Brain microvascular endothelial cell (primary cell): ENCODE results near the gene CACNA2D4.

Experiments used
- DNase-seq: peaks from one replicate; pipeline ENCODE4 v3.0.0-alpha.2; 2020
- H3K27ac ChIP-seq: fragments of 250-450 bp; sonication (Bioruptor Pico); 2 replicates; pipeline ENCODE4 v1.5.1; 2020; ENCODE audit warnings: mild to moderate bottlenecking, moderate library complexity
- H3K27me3 ChIP-seq: fragments of 250-450 bp; sonication (Bioruptor Pico); replicated peaks from 2 replicates; pipeline ENCODE4 v1.5.1; 2020; ENCODE audit warnings: mild to moderate bottlenecking
- H3K36me3 ChIP-seq: fragments of 250-450 bp; sonication (Bioruptor Pico); replicated peaks from 2 replicates; pipeline ENCODE4 v1.5.1; 2020; ENCODE audit warnings: mild to moderate bottlenecking
- H3K4me3 ChIP-seq: 2 replicates; pipeline ENCODE4 v1.5.1; 2011; ENCODE audit warnings: low read depth, mild to moderate bottlenecking, control low read depth, low read length, moderate library complexity
- in situ Hi-C: cut with HindIII; loops from 2 replicates; pipeline ENCODE4 v1.10.0; 2017; ENCODE audit warnings: low sequenced_read_pairs, low pct_ligation_motif_present
- TF ChIP-seq, protein P1 (sequence below): IDR thresholded peaks from 2 replicates; pipeline ENCODE4 v1.5.1; 2011; ENCODE audit warnings: low read depth, mild to moderate bottlenecking, moderate library complexity, low read length, control low read depth, inconsistent platforms; ENCODE audit errors: missing control alignments

CACNA2D4 gene

DNA sequence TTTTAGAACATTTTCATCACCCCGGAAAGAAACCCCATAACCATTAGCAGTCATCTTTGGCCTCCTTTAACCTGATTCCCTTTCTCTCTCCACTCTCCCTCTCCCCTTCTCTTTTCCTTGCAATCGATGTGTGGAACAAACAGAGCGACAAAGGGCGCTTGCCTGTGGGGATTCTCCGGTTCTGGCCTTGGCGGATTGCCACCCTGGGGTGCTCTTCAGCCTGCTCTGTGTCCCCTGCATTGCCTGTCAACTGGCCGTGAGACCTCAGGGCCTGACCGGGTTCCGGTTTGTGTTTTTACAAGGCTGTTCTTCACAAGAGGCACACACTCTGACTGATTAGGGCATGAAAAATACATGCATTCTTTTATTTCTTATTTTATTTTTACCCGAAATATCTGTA is 70.3 kb downstream of the CACNA2D4 start:
- H3K27ac ChIP-seq: no peak overlapping the region
- TF ChIP-seq, protein P1, sequence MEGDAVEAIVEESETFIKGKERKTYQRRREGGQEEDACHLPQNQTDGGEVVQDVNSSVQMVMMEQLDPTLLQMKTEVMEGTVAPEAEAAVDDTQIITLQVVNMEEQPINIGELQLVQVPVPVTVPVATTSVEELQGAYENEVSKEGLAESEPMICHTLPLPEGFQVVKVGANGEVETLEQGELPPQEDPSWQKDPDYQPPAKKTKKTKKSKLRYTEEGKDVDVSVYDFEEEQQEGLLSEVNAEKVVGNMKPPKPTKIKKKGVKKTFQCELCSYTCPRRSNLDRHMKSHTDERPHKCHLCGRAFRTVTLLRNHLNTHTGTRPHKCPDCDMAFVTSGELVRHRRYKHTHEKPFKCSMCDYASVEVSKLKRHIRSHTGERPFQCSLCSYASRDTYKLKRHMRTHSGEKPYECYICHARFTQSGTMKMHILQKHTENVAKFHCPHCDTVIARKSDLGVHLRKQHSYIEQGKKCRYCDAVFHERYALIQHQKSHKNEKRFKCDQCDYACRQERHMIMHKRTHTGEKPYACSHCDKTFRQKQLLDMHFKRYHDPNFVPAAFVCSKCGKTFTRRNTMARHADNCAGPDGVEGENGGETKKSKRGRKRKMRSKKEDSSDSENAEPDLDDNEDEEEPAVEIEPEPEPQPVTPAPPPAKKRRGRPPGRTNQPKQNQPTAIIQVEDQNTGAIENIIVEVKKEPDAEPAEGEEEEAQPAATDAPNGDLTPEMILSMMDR: no peak
- in situ Hi-C loops: no loop called here
- no peaks in the 10 kb centered on the region for H3K36me3 ChIP-seq
- H3K27me3 ChIP-seq: no peaks in the 10 kb centered on the region
- DNase-seq: no peak
- no peak overlapping the region for H3K4me3 ChIP-seq

DNA sequence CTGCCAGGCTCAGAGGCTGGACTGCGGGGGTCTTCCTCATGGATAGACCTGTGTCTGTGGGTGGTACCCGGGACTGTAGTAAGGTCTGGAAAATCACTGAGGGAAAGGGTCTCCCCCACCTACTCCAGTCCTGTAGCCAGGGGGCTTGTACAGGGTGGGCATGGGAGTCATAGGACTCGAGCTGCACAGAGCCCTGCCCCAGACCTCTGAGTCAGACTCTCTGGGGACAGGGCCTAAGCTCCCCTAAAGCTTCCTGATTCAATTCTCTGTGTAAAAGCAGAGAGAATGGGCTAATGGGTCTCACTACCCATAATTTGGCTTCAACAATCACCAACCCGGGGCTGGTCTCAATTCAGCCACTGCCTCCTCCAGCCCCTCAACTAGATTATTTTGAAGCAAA is 71.0 kb downstream of the CACNA2D4 start:
- TF ChIP-seq, protein P1: no peak
- H3K27ac ChIP-seq: no peak overlapping the region
- H3K27me3 ChIP-seq: no peaks in the 10 kb centered on the region
- DNase-seq: no peak
- in situ Hi-C loops: no loop called here
- no peaks in the 10 kb centered on the region for H3K36me3 ChIP-seq
- no peak overlapping the region for H3K4me3 ChIP-seq

DNA sequence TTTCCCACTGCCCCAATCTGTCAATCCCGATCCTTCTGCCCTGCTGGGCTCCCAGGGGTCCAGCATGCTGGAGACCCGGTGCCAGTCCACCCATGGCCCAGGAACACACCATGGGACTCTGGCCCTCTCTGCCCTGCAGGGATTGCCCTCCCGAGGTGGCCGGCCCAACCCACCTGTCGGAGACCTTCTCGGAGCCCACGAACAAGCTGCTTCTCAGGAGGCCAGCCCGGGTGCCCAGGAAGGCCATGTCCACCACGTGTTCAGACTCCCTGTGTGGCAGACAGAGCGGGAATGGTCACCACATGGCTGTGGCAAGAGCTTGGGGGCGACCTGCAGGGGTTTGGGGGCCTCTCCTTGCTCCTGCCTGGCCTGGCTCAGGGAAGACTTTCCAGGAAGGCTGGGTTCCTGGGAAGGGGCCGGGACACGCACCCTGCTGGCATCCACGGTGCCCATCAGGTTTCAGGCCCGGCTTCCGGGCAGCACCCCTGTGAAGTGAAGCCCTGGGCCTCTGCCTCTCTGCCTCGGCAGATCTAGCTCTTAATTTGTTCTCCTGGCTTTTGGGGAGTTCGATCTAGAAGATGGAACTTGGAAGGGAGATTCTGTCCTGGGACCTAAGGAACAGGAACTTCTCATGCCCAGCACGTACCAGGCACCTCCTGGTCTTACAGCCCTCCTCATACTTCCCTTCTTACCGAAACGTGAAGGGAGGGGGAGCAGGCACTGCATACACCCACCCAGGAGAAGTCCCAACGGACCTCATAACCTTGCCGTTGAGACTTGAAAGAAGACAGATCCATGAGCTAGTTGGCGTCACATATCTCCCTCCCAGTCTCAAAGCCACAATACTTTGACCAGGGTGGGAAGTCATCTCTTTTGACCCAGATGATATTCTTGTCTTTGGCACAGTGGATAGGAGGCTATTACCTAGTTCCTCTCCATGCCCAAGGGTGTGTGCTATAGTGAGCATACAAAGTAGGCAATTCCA is 71.7 kb downstream of the CACNA2D4 start:
- in situ Hi-C loops: no loop called here
- DNase-seq: no peak
- Histone ChIP-seq H3K27ac (no peak overlapping the region), H3K36me3 (no peaks in the 10 kb centered on the region), H3K4me3 (no peak overlapping the region), H3K27me3 (no peaks in the 10 kb centered on the region)
- TF ChIP-seq, protein P1: no peak

DNA sequence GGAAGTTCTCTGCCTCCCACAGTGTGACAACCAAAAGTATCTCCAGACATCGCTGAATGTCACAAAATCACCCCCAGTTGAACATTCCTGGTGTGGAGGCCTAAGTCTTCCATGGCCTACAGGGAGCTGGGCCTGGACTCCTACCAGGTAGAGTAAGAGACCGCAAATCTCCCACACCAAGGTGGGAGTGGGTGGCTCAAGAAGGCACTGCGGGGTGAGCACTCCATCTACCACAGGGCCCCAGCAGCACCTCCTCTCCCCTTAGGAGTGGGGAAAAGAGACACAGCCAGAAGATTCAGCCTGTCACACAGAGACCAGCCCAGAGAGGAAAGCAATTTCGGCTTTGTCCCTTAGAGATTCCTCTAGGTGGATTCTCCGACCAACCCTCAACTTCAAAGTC is 72.6 kb downstream of the CACNA2D4 start:
- TF ChIP-seq, protein P1: no peak
- in situ Hi-C loops: no loop called here
- DNase-seq: no peak
- H3K4me3 ChIP-seq: no peak overlapping the region
- no peaks in the 10 kb centered on the region for H3K27me3 ChIP-seq
- no peaks in the 10 kb centered on the region for H3K36me3 ChIP-seq
- H3K27ac ChIP-seq: no peak overlapping the region

DNA sequence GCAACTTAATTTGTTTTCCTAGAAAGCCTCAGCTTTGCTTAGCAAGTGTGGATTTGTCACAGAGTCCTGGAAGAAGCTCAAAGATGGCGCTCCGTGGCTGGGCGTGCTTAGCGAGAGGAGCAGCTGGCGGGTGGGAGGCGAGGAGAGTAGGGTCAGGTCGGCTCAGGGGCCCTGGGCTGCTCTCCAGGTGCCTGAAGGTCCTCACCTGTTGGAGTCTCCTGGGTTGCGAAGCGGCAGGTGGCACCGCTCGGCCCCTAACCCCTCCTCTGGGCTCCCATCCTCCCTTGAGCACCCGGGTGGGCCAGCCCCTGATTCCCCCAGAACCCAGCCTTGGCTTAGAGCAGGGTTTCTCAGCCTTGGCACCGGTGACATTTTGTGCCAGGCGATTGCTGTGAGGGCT is 73.0 kb downstream of the CACNA2D4 start:
- TF ChIP-seq, protein P1: no peak
- no peak overlapping the region for H3K27ac ChIP-seq
- H3K4me3 ChIP-seq: no peak overlapping the region
- DNase-seq: no peak
- in situ Hi-C loops: no loop called here
- H3K36me3 ChIP-seq: no peaks in the 10 kb centered on the region
- no peaks in the 10 kb centered on the region for H3K27me3 ChIP-seq
